ENCODE data around the gene GNG7.
"Not testable (repeated sequence)": the region's sequence is repeated elsewhere in the genome, so short reads cannot be mapped to it uniquely, and the experiment has no call there.

Gene GNG7

GRCh38 chr19:2558543-2558942 is 144.0 kb downstream of the GNG7 start:
- DNase-seq (ENCODE audit: low read depth) = no peak
- no peak for TF ChIP-seq CTCF (IDR thresholded peaks at IDR 0.05; ENCODE audit: low read depth, low read length, missing control alignments)
- no peak overlapping the region for H3K4me3 ChIP-seq (ENCODE audit: low read depth, low read length)
- in situ Hi-C loops (cut with HindIII; ENCODE audit: low sequenced_read_pairs) = no loop called here

- DNase-seq (ENCODE audit: low read depth); H3K4me3 ChIP-seq (ENCODE audit: low read depth, low read length); in situ Hi-C loops (cut with HindIII; ENCODE audit: low sequenced_read_pairs): not testable (repeated sequence)
Measured at GRCh38 chr19:2558131-2558530, 144.4 kb downstream of the GNG7 start.

- in situ Hi-C loops (cut with HindIII; ENCODE audit: low sequenced_read_pairs) = no loop called here
- no peak for DNase-seq (ENCODE audit: low read depth)
- no peak for TF ChIP-seq CTCF (IDR thresholded peaks at IDR 0.05; ENCODE audit: low read depth, low read length, missing control alignments)
- no peak overlapping the region for H3K4me3 ChIP-seq (ENCODE audit: low read depth, low read length)
Measured at GRCh38 chr19:2557093-2557440, 145.4 kb downstream of the GNG7 start.

- TF ChIP-seq CTCF (IDR thresholded peaks at IDR 0.05; ENCODE audit: low read depth, low read length, missing control alignments) = no peak
- H3K4me3 ChIP-seq (ENCODE audit: low read depth, low read length) = no peak overlapping the region
- in situ Hi-C loops (cut with HindIII; ENCODE audit: low sequenced_read_pairs) = no loop called here
- DNase-seq (ENCODE audit: low read depth) = no peak
Measured at GRCh38 chr19:2556221-2557092, 146.0 kb downstream of the GNG7 start.

- in situ Hi-C loops (cut with HindIII; ENCODE audit: low sequenced_read_pairs) = no loop called here
- no peak for DNase-seq (ENCODE audit: low read depth)
- no peak overlapping the region for H3K4me3 ChIP-seq (ENCODE audit: low read depth, low read length)
- no peak for TF ChIP-seq CTCF (IDR thresholded peaks at IDR 0.05; ENCODE audit: low read depth, low read length, missing control alignments)
Measured at GRCh38 chr19:2555422-2556220, 146.9 kb downstream of the GNG7 start.

- H3K4me3 ChIP-seq (ENCODE audit: low read depth, low read length) = no peak overlapping the region
- no peak for DNase-seq (ENCODE audit: low read depth)
- in situ Hi-C loops (cut with HindIII; ENCODE audit: low sequenced_read_pairs) = no loop called here
- TF ChIP-seq CTCF (IDR thresholded peaks at IDR 0.05; ENCODE audit: low read depth, low read length, missing control alignments) = no peak
Measured at GRCh38 chr19:2554856-2555255, 147.6 kb downstream of the GNG7 start.

GRCh38 chr19:2553510-2553909 is 149.0 kb downstream of the GNG7 start:
- in situ Hi-C loops (cut with HindIII; ENCODE audit: low sequenced_read_pairs) = no loop called here
- H3K4me3 ChIP-seq (ENCODE audit: low read depth, low read length) = no peak overlapping the region

More at GRCh38 chr19:2553510-2553909, 149.0 kb downstream of the GNG7 start:
- no peak for DNase-seq (ENCODE audit: low read depth)
- TF ChIP-seq CTCF (IDR thresholded peaks at IDR 0.05; ENCODE audit: low read depth, low read length, missing control alignments) = no peak
